HepG2 (cell line): ENCODE measurements around the gene ZNF32. TPM values are rescaled to one million over a fixed set of nuclear protein-coding genes. Genes with fewer than 3 reads are reported as not detected.

Experiments used
- ATAC-seq: fragments of 200-7000 bp; cut with Tn5 transposase; 3 replicates; pipeline ENCODE4 v1.9.1; 2020; ENCODE audit warnings: mild to moderate bottlenecking, moderate library complexity
- BruUV-seq: library from RNA; stranded (reverse); fragments of 400-500 nt; replicated peaks from 2 replicates; lab custom pipeline; 2021; lab: Mats Ljungman, UMichigan
- CTCF ChIA-PET: fragments of 300-600 bp; formaldehyde crosslinking; extraction: SDS; loops from one replicate; lab custom pipeline; 2021; ENCODE audit warnings: low total read pairs, inconsistent platforms, low intra/inter-chr PET ratio; lab: Yijun Ruan, JAX
- POLR2A ChIA-PET: fragments of 350-600 bp; sonication (Branson Sonifier 250); formaldehyde crosslinking; loops from one replicate; lab custom pipeline; 2020; ENCODE audit warnings: antibody characterized with exemption, inconsistent platforms; lab: Yijun Ruan, JAX
- DNase-seq: peaks from one replicate; pipeline ENCODE4 v3.0.0-alpha.2; 2015; ENCODE audit warnings: low spot score
- FAIRE-seq: peaks from 3 replicates; lab custom pipeline; 2011; peaks lifted over from hg19 to GRCh38; lab: Jason Lieb, UNC
- H2AFZ ChIP-seq: one replicate; pipeline ENCODE4 v1.6.1; 2011; ENCODE audit warnings: low read length, inconsistent platforms
- H3K27ac ChIP-seq: fragments of 300-600 bp; 3 replicates; pipeline ENCODE4 v1.8.0; 2011; ENCODE audit warnings: mixed run types, mild to moderate bottlenecking, mixed read lengths, low read length, inconsistent platforms; ENCODE audit not compliant: insufficient read depth; ENCODE audit errors: extremely low read length
- H3K27me3 ChIP-seq, 2 experiments: fragments of 200-600 bp in 1 of 2; 2 replicates in 1 of 2; 3 replicates in 1 of 2; pipeline versions ENCODE4 v1.6.0 to v1.8.0; 2011; ENCODE audit warnings: low read length in 2 of 2, mild to moderate bottlenecking in 2 of 2, moderate library complexity in 2 of 2, inconsistent platforms in 1 of 2; ENCODE audit not compliant: insufficient read depth in 2 of 2, control insufficient read depth in 1 of 2
- H3K36me3 ChIP-seq, 2 experiments: fragments of 200-600 bp in 1 of 2; replicated peaks in 1 of 2; 2 replicates in 1 of 2; 3 replicates in 1 of 2; pipeline versions ENCODE4 v1.5.1 to v1.8.0; 2011; ENCODE audit warnings: low read length in 2 of 2, inconsistent platforms in 1 of 2; ENCODE audit not compliant: insufficient read depth in 2 of 2, control insufficient read depth in 1 of 2
- H3K4me1 ChIP-seq: 2 replicates; pipeline ENCODE4 v1.5.1; 2012; ENCODE audit warnings: low read length, inconsistent platforms; ENCODE audit not compliant: insufficient read depth
- H3K4me2 ChIP-seq: 2 replicates; pipeline ENCODE4 v1.6.0; 2011; ENCODE audit warnings: low read depth, low read length, inconsistent platforms
- H3K4me3 ChIP-seq, 3 experiments: fragments of 200-600 bp in 1 of 3; sonication (generic), shearing (Covaris generic) in 1 of 3; replicated peaks in 1 of 3; 2 replicates each; pipeline ENCODE4 v1.5.1; 2011 to 2016; ENCODE audit warnings: low read length in 3 of 3, inconsistent platforms in 2 of 3, low read depth in 2 of 3, mild to moderate bottlenecking in 2 of 3, control low read depth in 1 of 3, mixed read lengths in 1 of 3; ENCODE audit not compliant: insufficient read depth in 1 of 3
- H3K79me2 ChIP-seq: one replicate; pipeline ENCODE4 v1.6.1; 2011; ENCODE audit warnings: low read length, inconsistent platforms; ENCODE audit not compliant: insufficient read depth
- H3K9ac ChIP-seq: 2 replicates; pipeline ENCODE4 v1.6.0; 2011; ENCODE audit warnings: mild to moderate bottlenecking, low read depth, low read length, inconsistent platforms; ENCODE audit not compliant: insufficient read depth
- H3K9me3 ChIP-seq: 2 replicates; pipeline ENCODE4 v1.5.1; 2012; ENCODE audit warnings: mild to moderate bottlenecking, low read length
- H4K20me1 ChIP-seq: 2 replicates; pipeline ENCODE4 v1.6.0; 2011; ENCODE audit warnings: inconsistent platforms, mild to moderate bottlenecking, low read length, moderate library complexity; ENCODE audit not compliant: insufficient read depth
- IKZF4 ChIP-seq: sonication (generic); formaldehyde crosslinking; IDR thresholded peaks from 2 replicates; pipeline ENCODE4 v1.5.1; 2020; ENCODE audit warnings: borderline replicate concordance, mild to moderate bottlenecking, low read depth, missing genetic modification reagents; ENCODE audit errors: not compliant biosample characterization
- KAT8 ChIP-seq: IDR thresholded peaks from 2 replicates; pipeline ENCODE4 v1.6.1; 2016; ENCODE audit warnings: missing genetic modification reagents, missing compliant biosample characterization
- POLR2A ChIP-seq, 2 experiments: IDR thresholded peaks; 2 replicates each; pipeline ENCODE4 v1.6.1; 2011; ENCODE audit warnings: low read depth in 2 of 2, low read length in 2 of 2, mild to moderate bottlenecking in 1 of 2, moderate library complexity in 1 of 2; ENCODE audit not compliant: insufficient read depth in 1 of 2
- RNF2 ChIP-seq: fragments of 450-650 bp; conservative IDR thresholded peaks from 2 replicates; pipeline ENCODE4 v1.6.1; 2016; ENCODE audit warnings: low read depth
- TAF15 ChIP-seq: fragments of 200-400 bp; formaldehyde crosslinking; IDR thresholded peaks from one replicate; pipeline ENCODE4 v1.6.1; 2018; ENCODE audit warnings: mild to moderate bottlenecking, low read depth, low read length; ENCODE audit not compliant: poor library complexity, severe bottlenecking
- TBX2 ChIP-seq: sonication (generic); formaldehyde crosslinking; IDR thresholded peaks from 2 replicates; pipeline ENCODE4 v1.5.0; 2020; ENCODE audit warnings: missing genetic modification reagents, mild to moderate bottlenecking, borderline replicate concordance
- TERF1 ChIP-seq: sonication (generic); formaldehyde crosslinking; IDR thresholded peaks from 2 replicates; pipeline ENCODE4 v1.8.0; 2022; ENCODE audit warnings: mild to moderate bottlenecking, missing genetic modification reagents, moderate library complexity
- ZNF784 ChIP-seq: sonication (generic); formaldehyde crosslinking; IDR thresholded peaks from 2 replicates; pipeline ENCODE4 v1.5.1; 2020; ENCODE audit warnings: missing genetic modification reagents, mild to moderate bottlenecking, borderline replicate concordance
- WGBS: methylation state at CpG from one replicate; pipeline ENCODE4 v1.1.6; 2017; ENCODE audit warnings: low lambda C conversion rate; 5-methylcytosine and 5-hydroxymethylcytosine counted together
- in situ Hi-C: cut with HindIII; loops from 2 replicates; pipeline ENCODE4 v1.10.0; 2017; ENCODE audit warnings: low pct_unique_long_range_greater_than_20kb; ENCODE audit not compliant: extremely low pct_ligation_motif_present
- intact Hi-C: fragments of 100-400 bp; cut with micrococcal nuclease; formaldehyde crosslinking; loops from one replicate; pipeline ENCODE4 v1.10.0; 2022; ENCODE audit not compliant: unreplicated experiment
- polyA plus RNA-seq, 8 experiments: library from polyadenylated mRNA; depleted of rRNA in 3 of 8; stranded (reverse) in 7 of 8; unstranded in 1 of 8; fragments of >200 nt; fragmentation: Illumina TruSeq in 4 of 8; extraction: Trizol in 4 of 8; gene quantifications; 2 replicates each; pipeline versions ENCODE4 v1.2.1 to v1.2.3, GENCODE V29; 2011 to 2016; ENCODE audit warnings: low read depth in 4 of 8, missing spikeins in 1 of 8, mixed read lengths in 1 of 8; ENCODE audit not compliant: insufficient read depth in 1 of 8
- total RNA-seq, 5 experiments: library from RNA; depleted of rRNA; stranded (reverse); fragments of >200 nt; fragmentation: Illumina TruSeq; extraction: Trizol; gene quantifications; 2 replicates each; pipeline ENCODE4 v1.2.3, GENCODE V29; 2016; ENCODE audit warnings: low read depth in 1 of 5

ZNF32 gene
- total and polyA plus RNA-seq, 2 of the 13 experiments (the other 11 are each of a cell fraction or from before 2014, with no cell fraction given): 12.5 to 16.9 TPM

DNA sequence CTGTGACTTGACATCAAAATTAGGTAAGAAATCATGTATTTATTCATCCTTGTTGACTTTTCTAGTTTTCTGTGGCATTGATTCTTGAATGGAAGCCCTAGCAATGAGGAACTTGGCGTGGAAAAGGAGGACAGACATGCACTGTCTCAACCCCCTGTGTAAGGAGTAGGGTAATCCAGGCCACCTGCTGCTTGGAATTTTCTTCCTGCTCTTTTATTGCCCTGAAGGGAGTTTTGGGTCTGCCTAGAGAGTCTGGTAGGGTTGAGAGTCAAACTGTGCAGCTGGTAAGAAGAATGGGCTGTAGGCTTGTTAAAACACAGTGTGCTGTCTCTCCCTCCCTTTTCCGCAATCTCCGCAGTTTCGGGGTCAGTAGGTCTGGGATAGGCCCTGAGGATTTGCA is 19.7 kb downstream of the ZNF32 start:
- no peaks in the 10 kb centered on the region for H3K9me3 ChIP-seq
- H4K20me1 ChIP-seq: no peaks in the 10 kb centered on the region
- FAIRE-seq (no peak), DNase-seq (no peak), ATAC-seq (no peak)
- POLR2A ChIA-PET: no interaction called here
- H3K27ac ChIP-seq: no peak overlapping the region
- H3K4me1 ChIP-seq: no peaks in the 10 kb centered on the region
- no peak overlapping the region for H3K4me2 ChIP-seq
- no peak overlapping the region for H3K4me3 ChIP-seq
- no peaks in the 10 kb centered on the region for H3K36me3 ChIP-seq
- in situ Hi-C loops (no loop called here), intact Hi-C loops (no loop called here)
- H3K27me3 ChIP-seq: no peaks in the 10 kb centered on the region
- no TSS peak for BruUV-seq
- TF ChIP-seq RNF2: no peak
- no peak for TF ChIP-seq TBX2 (CRISPR knock-in tag)
- no peak for TF ChIP-seq TERF1 (CRISPR knock-in tag)
- no peak for TF ChIP-seq ZNF784 (CRISPR knock-in tag)
- TF ChIP-seq POLR2A (IDR thresholded peaks at IDR 0.05; ENCODE audit: insufficient read depth in 1 of 2, low read depth in 2 of 2, low read length in 2 of 2): no peak
- TF ChIP-seq IKZF4 (CRISPR knock-in tag): no peak
- no peak for TF ChIP-seq KAT8 (CRISPR knock-in tag)
- no peak for TF ChIP-seq TAF15
- H3K79me2 ChIP-seq: no peaks in the 10 kb centered on the region
- H2AFZ ChIP-seq: no peak overlapping the region
- no peak overlapping the region for H3K9ac ChIP-seq
- CTCF ChIA-PET: no interaction called here
- WGBS: 33% methylated on average over 4 of the region's 4 CpGs
